Uterus (tissue), 4 donors: Measurements from ENCODE around the gene KIAA1217. TPM values are rescaled to one million over a fixed set of nuclear protein-coding genes. Genes with fewer than 3 reads are reported as not detected.

Source experiments
- DNase-seq, 2 donors: peaks; one replicate each; pipeline ENCODE4 v3.0.0-alpha.2; 2019 to 2020
- H3K27ac ChIP-seq, 2 donors: fragments of 200-600 bp; sonication (generic); 1 replicate in 1 of 2; 2 replicates in 1 of 2; pipeline ENCODE4 v1.5.1; 2016 to 2018
- H3K27me3 ChIP-seq, 2 donors: fragments of 200-600 bp; sonication (generic); one replicate each; pipeline ENCODE4 v1.5.1; 2018 to 2019; ENCODE audit warnings: control low read depth in 1 of 2
- H3K36me3 ChIP-seq, 2 donors: fragments of 200-600 bp; sonication (generic); one replicate each; pipeline ENCODE4 v1.5.1; 2019; ENCODE audit warnings: control low read depth in 1 of 2
- H3K4me1 ChIP-seq, 2 donors: fragments of 200-600 bp; sonication (generic); one replicate each; pipeline ENCODE4 v1.5.1; 2018 to 2019; ENCODE audit warnings: control low read depth in 1 of 2
- H3K4me3 ChIP-seq, 2 donors: fragments of 200-600 bp; sonication (generic); 1 replicate in 1 of 2; 2 replicates in 1 of 2; pipeline ENCODE4 v1.5.1; 2018 to 2019; ENCODE audit warnings: mild to moderate bottlenecking in 1 of 2
- H3K9me3 ChIP-seq, 2 donors: fragments of 200-600 bp; sonication (generic); one replicate each; pipeline ENCODE4 v1.5.1; 2019; ENCODE audit warnings: control low read depth in 1 of 2
- POLR2A ChIP-seq, 2 donors: fragments of 450-650 bp; IDR thresholded peaks; one replicate each; pipeline ENCODE4 v1.6.1; 2016; ENCODE audit warnings: antibody characterized with exemption in 2 of 2, mild to moderate bottlenecking in 1 of 2, moderate library complexity in 1 of 2
- intact Hi-C: fragments of 100-400 bp; cut with DNase I; formaldehyde crosslinking; loops from one replicate; pipeline ENCODE4 v1.15.1; 2023; ENCODE audit warnings: low total_unique reads
- total RNA-seq, 4 donors: library from RNA; depleted of rRNA in 3 of 4; stranded (reverse); fragments of >200 nt in 3 of 4; gene quantifications; one replicate each; pipeline versions ENCODE4 v1.1.0 to v1.2.4, GENCODE V29; 2014 to 2023
- TF ChIP-seq, protein P1 (sequence below), 4 experiments: fragments of 200-600 bp in 2 of 4; fragments of 450-650 bp in 2 of 4; sonication (generic) in 2 of 4; IDR thresholded peaks; one replicate each; pipeline ENCODE4 v1.5.1; 2016 to 2019; ENCODE audit warnings: antibody characterized with exemption in 4 of 4, mild to moderate bottlenecking in 2 of 4, moderate library complexity in 1 of 4
- donor health status: DM: yes; HTN: yes; CAD: no.

Gene KIAA1217
- total RNA-seq, 4 donors from 2014 or later = 3.5 to 38.2 (median 11.6) TPM

DNA sequence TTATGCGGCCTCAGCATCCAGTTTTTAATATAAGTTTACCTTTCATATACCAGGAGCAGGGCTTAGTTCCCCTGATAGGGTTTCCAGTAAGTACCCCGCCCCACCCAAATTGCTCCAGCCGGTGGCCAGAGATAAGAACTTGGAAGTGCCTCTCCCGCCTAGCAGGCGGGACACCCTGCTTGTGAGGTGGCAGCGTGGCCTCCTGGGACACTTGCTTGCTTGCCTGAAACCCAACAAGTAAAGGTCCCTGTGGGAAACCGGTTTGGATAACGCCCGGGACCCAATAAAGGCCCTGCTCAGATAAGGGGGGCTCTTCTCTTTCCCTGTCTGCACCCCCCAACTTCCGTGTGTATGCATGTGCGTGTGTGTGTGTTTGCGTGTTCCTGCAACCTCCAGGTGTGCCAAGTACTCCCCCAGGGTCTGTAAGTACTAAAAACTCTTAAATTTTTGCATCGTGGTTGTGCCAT lies 360.4 kb downstream of the KIAA1217 start:
- Histone ChIP-seq H3K36me3 (no peaks in the 10 kb centered on the region), H3K27ac (no peak overlapping the region), H3K4me3 (no peak overlapping the region), H3K4me1 (no peaks in the 10 kb centered on the region), H3K27me3 (peaks cover 0 to 9% of the 10 kb centered on the region in 2 donors), H3K9me3 (no peaks in the 10 kb centered on the region)
- no peak for DNase-seq
- intact Hi-C loops = no loop called here
- TF ChIP-seq, protein P1, sequence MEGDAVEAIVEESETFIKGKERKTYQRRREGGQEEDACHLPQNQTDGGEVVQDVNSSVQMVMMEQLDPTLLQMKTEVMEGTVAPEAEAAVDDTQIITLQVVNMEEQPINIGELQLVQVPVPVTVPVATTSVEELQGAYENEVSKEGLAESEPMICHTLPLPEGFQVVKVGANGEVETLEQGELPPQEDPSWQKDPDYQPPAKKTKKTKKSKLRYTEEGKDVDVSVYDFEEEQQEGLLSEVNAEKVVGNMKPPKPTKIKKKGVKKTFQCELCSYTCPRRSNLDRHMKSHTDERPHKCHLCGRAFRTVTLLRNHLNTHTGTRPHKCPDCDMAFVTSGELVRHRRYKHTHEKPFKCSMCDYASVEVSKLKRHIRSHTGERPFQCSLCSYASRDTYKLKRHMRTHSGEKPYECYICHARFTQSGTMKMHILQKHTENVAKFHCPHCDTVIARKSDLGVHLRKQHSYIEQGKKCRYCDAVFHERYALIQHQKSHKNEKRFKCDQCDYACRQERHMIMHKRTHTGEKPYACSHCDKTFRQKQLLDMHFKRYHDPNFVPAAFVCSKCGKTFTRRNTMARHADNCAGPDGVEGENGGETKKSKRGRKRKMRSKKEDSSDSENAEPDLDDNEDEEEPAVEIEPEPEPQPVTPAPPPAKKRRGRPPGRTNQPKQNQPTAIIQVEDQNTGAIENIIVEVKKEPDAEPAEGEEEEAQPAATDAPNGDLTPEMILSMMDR (IDR thresholded peaks at IDR 0.05) = no peak
- no peak for TF ChIP-seq POLR2A (IDR thresholded peaks at IDR 0.05)

DNA sequence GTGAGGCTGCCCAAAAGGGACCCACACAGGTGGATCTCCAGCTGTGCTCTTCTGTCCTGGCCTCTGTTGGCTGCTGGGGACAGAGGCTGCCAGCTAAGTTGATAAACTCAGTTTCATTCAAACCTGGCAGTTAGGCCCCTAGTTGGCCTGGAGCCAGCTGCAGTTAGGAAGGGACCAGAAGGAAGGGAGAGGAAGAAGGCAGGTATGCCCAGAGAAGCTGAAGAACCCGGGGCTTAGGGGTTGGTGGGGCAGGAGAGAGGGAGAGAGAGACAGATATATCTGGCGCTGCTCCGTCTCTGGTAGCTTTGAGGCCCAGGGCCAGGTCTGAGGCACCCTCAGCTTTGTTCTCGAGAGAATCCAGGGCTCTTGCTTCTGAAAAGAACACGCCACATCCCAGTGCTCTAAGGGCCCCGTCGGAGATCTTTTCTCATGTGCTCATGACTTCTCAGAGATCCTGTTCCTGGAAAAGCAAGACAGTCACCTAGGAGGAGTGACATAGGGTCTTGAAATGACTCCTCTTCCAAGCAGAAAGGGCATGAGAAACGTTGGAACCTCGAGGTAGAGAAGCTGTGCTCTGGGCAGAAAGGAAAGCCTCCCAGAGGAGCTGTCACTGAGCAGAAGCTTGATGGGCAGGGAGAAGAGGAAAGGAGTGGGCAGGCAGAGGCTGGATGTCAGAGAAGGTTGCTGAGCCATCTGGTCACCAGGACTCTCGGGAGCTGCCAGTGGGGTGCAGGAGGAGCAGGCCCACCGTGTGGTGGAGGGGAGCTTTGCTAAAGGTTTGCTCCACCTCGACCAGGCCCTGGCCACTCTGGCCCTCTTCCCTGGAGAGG lies 361.1 kb downstream of the KIAA1217 start:
- DNase-seq = no peak
- no peaks in the 10 kb centered on the region for H3K4me1 ChIP-seq
- H3K27ac ChIP-seq = no peak overlapping the region
- H3K27me3 ChIP-seq = peaks cover 0 to 9% of the 10 kb centered on the region in 2 donors
- no peak overlapping the region for H3K4me3 ChIP-seq
- TF ChIP-seq, protein P1 (IDR thresholded peaks at IDR 0.05) = no peak
- no peak for TF ChIP-seq POLR2A (IDR thresholded peaks at IDR 0.05)
- H3K36me3 ChIP-seq = no peaks in the 10 kb centered on the region
- H3K9me3 ChIP-seq = no peaks in the 10 kb centered on the region
- intact Hi-C loops = no loop called here

DNA sequence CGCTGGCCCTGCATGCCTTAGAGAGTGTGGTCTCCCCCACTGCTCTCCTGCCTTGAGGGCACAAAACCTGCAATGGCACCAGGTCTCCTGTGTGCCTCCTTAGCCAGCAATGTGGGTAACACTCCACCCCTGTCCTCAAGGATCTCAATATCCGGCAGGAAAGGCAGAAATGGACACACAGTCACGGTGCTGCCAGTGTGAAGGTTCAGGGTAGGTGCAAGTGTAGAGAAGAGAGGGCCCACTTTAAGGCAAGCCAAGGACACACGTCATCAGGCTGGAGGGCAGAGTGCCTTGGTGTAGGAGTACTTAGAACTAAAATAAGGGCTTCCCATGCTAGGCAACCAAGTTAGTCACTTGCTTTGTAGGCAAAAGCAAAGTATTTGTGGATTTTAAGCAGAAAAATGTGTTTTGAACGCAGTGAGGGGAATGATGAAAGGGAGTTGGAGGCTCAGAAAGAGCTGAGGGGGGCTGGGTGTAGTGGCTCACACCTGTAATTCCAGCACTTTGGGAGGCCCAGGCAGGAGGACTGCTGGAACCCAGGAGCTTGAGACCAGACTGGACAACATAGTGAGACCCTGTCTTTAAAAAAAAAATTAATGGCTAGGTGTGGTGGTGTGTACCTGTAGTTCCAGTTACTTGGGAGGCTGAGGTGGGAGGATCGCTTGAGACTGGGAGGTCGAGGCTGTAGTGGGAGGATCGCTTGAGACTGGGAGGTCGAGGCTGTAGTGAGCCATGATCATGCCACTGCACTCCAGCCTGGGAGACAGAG lies 361.9 kb downstream of the KIAA1217 start:
- intact Hi-C loops = no loop called here
- no peaks in the 10 kb centered on the region for H3K36me3 ChIP-seq
- peaks cover 0 to 1% of the 10 kb centered on the region in 2 donors for H3K27me3 ChIP-seq
- H3K4me1 ChIP-seq = no peaks in the 10 kb centered on the region
- no peak overlapping the region for H3K27ac ChIP-seq
- no peak for DNase-seq
- H3K4me3 ChIP-seq = no peak overlapping the region
- TF ChIP-seq POLR2A (IDR thresholded peaks at IDR 0.05) = no peak
- TF ChIP-seq, protein P1 (IDR thresholded peaks at IDR 0.05) = no peak
- no peaks in the 10 kb centered on the region for H3K9me3 ChIP-seq

GRCh38 chr10:24571870-24572450 lies 363.0 kb downstream of the KIAA1217 start:
- no peak overlapping the region for H3K4me3 ChIP-seq
- H3K27me3 ChIP-seq = no peaks in the 10 kb centered on the region
- no peak for DNase-seq
- no peak overlapping the region for H3K27ac ChIP-seq
- H3K9me3 ChIP-seq = no peaks in the 10 kb centered on the region
- intact Hi-C loops = no loop called here
- no peaks in the 10 kb centered on the region for H3K36me3 ChIP-seq
- no peak for TF ChIP-seq POLR2A (IDR thresholded peaks at IDR 0.05)
- TF ChIP-seq, protein P1 (IDR thresholded peaks at IDR 0.05) = no peak
- no peaks in the 10 kb centered on the region for H3K4me1 ChIP-seq
